Sciatic nerve (tissue), 2 donors: ENCODE results near the gene MYCBP. TPM values are rescaled to one million over a fixed set of nuclear protein-coding genes. Genes with fewer than 3 reads are reported as not detected.
"Not testable (repeated sequence)": the region's sequence is repeated elsewhere in the genome, so short reads cannot be mapped to it uniquely, and the experiment has no call there.

ENCODE experiments used
- ATAC-seq: fragments of 200-7000 bp; cut with Tn5 transposase; one replicate; pipeline ENCODE4 v1.9.1; 2020; ENCODE audit warnings: mild to moderate bottlenecking, moderate library complexity
- DNase-seq: peaks from one replicate; pipeline ENCODE4 v3.0.0-alpha.2; 2020; ENCODE audit warnings: low spot score
- intact Hi-C: fragments of 100-400 bp; cut with DNase I; formaldehyde crosslinking; loops from one replicate; pipeline ENCODE4 v1.14.2; 2022
- total RNA-seq: library from RNA; stranded (reverse); fragmentation: NEBNext Ultra II Directional; extraction: Animal tissue kit (Norgen Biotek cat#: 25700); gene quantifications from one replicate; pipeline ENCODE4 v1.2.1, GENCODE V29; 2021
- donor health status: DM: no; HTN: no; CAD: no.
- donor health status: DM: no; HTN: no; CAD: no.

MYCBP gene
- total RNA-seq, 1 donor from 2014 or later: 6.5 TPM

GRCh38 chr1:38872401-38873026, 634 bp downstream of the MYCBP start:
- ATAC-seq: no peak
- intact Hi-C loops: no loop called here
- DNase-seq: no peak

DNA sequence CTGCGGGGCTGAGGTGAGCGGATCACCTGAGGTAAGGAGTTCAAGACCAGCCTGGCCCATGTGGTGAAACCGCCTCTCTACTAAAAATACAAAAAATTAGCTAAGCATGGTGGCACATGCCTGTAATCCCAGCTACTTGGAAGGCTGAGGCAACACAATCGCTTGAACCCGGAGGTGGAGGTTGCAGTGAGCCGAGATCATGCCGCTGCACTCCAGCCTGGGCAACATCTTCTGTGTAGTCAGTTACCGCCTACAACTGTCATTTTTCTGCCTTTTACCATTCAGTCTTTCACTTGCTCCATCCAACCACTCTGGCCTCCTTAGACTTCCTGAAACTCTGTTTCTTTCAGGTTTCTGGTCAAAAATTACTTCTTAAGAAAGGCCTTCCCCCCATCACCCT, 2.2 kb downstream of the MYCBP start:
- DNase-seq (no peak), ATAC-seq (no peak)
- intact Hi-C loops: no loop called here

DNA sequence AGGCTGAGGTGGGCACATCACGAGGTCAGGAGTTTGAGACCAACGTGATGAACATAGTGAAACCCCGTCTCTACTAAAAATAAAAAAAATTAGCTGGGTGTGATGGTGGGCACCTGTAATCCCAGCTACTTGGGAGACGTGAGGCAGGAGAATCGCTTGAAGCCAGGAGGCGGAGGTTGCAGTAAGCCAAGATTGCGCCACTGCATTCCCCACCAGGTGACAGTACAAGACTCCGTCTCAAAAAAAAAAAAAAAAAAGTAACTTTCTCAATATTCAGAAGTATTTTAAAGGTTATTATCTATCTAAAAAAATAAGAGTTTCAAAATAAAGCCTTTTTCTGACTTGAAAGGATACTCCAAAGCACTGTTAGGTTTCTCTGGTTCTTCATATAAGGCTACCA, 5.9 kb downstream of the MYCBP start:
- intact Hi-C loops: no loop called here
- ATAC-seq (no peak), DNase-seq (no peak)

DNA sequence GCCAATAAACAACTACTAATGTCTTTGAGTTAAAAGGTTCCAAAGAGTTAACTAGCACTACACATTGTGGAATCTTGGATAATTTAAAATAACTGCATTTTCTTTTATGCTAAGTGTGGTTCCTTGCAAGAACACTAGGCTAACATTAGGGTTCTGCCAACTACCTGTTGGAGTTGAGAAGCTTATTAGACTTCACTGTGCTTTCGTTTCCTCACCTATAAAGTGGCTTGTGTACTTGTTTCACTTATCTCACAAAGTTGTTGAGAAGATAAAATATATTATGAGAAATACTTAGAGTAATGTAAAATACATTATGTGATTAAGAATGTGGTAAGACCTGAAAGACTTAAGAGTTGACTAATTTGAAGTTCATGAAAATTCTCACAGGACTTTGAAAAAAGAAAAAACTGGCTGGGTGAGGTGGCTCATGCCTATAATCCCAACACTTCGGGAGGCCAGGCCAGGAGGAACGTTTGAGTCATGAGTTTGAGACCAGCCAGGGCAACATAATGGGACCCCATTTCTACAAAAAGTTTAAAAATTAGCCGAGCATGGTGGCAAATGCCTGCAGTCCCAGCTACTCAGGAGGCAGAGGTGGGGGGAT, 7.9 kb downstream of the MYCBP start:
- intact Hi-C loops: no loop called here
- no peak for DNase-seq
- no peak for ATAC-seq

- DNase-seq (no peak), ATAC-seq (no peak)
- intact Hi-C loops: no loop called here
Observed at GRCh38 chr1:38860454-38860795, 12.7 kb downstream of the MYCBP start.

- ATAC-seq (peak; percentile 100), DNase-seq (peak; percentile 100)
- intact Hi-C loops: no loop called here
Observed at GRCh38 chr1:38859561-38860453, 13.3 kb downstream of the MYCBP start, which contains the start of gene RRAGC. RRAGC (minus strand) TSS chr1:38859772; CDS start chr1:38859646, 126 bp downstream.

DNA sequence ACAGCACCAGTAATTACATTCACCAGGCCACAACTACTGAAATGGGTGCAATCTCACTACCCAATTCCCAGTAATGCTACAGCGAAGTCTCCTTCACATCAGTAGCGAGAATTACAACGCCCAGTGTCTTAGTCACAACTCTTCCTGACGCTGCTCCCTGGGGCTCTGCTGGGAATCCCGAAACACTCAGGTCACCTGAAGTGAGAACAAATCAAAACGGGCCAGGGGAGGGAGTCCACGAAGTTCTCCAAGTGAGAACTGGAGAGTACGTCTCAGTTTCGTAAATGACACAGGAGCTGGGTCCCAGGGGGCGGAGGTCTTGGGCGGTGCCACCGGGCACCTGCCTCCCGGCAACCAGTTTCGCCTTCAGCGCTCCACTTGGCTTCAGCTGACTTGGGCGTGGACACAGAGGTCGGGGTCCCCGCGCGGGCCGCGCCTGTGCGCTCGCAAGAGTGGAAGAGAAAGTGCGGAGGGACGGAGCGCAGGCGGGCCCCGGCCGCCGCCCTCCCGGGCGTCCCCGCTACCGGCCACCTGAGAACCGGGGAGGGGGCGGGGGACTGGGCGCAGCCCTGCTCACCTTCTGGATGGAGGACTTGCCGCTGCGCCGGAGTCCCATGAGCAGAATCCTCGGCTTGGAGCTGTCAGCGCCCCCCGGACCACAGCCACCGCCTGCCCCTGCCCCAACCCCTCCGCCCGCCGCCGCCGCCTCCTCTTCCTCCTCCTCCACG, 14.2 kb downstream of the MYCBP start:
- intact Hi-C loops: no loop called here
- DNase-seq (peak; percentile 75), ATAC-seq (peak; percentile 5)

- DNase-seq (no peak), ATAC-seq (no peak)
- intact Hi-C loops: no loop called here
Observed at GRCh38 chr1:38852780-38853179, 20.4 kb downstream of the MYCBP start.

GRCh38 chr1:38848071-38848470, 25.1 kb downstream of the MYCBP start:
- ATAC-seq (no peak), DNase-seq (no peak)
- intact Hi-C loops: no loop called here

GRCh38 chr1:38846210-38846609, 26.9 kb downstream of the MYCBP start:
- ATAC-seq (no peak), DNase-seq (no peak)
- intact Hi-C loops: no loop called here

GRCh38 chr1:38845088-38845487, 28.1 kb downstream of the MYCBP start:
- DNase-seq, intact Hi-C loops, ATAC-seq: not testable (repeated sequence)

DNA sequence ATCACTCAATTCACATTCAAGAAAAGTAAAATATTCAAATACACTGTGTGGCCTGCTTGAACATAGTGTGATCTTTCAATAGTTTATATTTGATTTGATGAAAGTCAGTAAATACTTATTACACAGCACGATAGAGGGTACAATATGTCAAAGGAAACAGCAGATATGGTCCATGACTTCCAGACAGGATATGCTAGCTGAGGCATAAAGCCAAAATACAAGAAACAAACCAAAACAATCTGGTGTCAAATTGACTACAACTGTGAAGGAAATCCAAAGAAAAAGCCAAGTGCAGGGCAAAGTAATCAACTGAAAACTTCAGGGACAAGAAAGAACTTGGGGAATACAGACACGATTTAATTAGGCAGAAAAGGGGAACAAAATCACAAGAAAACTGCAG, 32.9 kb downstream of the MYCBP start:
- no peak for DNase-seq
- intact Hi-C loops: no loop called here
- no peak for ATAC-seq

- ATAC-seq: no peak
- intact Hi-C loops: no loop called here
Observed at GRCh38 chr1:38839363-38839762, 33.8 kb downstream of the MYCBP start.

DNA sequence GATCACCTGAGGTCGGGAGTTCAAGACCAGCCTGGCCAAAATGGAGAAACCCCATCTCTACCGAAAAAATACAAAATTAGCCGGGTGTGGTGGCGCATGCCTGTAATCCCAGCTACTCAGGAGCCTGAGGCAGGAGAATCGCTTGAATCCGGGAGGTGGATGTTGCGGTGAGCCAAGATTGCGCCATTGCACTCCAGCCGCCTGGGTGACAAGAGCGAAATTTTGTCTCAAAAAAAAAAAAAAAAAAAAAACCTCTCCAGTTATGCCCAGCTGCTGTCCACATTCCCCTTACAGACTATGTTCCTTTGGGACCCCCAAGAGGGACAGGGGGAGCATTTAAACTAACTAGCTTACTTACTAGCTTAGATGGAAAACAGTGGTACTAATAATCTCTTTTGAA, 36.8 kb downstream of the MYCBP start:
- DNase-seq, ATAC-seq, intact Hi-C loops: not testable (repeated sequence)

More at GRCh38 chr1:38839363-38839762, 33.8 kb downstream of the MYCBP start:
- no peak for DNase-seq

GRCh38 chr1:38834937-38835827, 38.0 kb downstream of the MYCBP start:
- DNase-seq (no peak), ATAC-seq (peak; percentile 86)
- intact Hi-C loops: no loop called here

GRCh38 chr1:38834221-38834782, 38.8 kb downstream of the MYCBP start:
- DNase-seq (no peak), ATAC-seq (no peak)
- intact Hi-C loops: no loop called here

DNA sequence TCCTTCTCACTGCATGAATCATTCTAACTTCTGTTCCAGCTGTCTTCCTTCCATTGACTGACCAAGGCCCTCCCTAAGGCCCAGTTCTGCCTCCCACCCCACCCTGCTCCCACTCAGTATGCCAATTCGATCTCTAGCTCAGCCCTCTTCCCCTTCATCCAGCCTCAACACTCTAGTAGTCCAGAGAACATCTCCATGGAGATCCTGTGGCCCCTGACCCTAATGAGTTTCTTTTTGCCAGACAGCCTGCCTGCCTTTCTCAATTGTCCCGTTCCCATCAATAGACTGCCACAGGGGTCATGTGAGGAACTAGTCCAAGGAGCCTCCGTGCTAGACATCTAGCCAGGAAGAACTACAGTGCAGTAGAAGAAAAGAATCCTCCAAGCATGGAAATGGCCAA, 40.0 kb downstream of the MYCBP start:
- no peak for DNase-seq
- intact Hi-C loops: no loop called here
- ATAC-seq: no peak

GRCh38 chr1:38832370-38832734, 40.8 kb downstream of the MYCBP start:
- intact Hi-C loops: no loop called here
- ATAC-seq (no peak), DNase-seq (no peak)
